ENCODE results near the gene DCK.
A peak's percentile ranks its signal among the peaks of the same experiment; 100 is the strongest.
"Not testable (repeated sequence)": the region's sequence is repeated elsewhere in the genome, so short reads cannot be mapped to it uniquely, and the experiment has no call there.

DCK gene

GRCh38 chr4:71029504-71029903, 36.1 kb downstream of the DCK start:
- H3K4me3 ChIP-seq (ENCODE audit: low read length): no peak overlapping the region
- no peak for DNase-seq (ENCODE audit: low read depth)
- no peak for TF ChIP-seq CTCF (IDR thresholded peaks at IDR 0.05; ENCODE audit: insufficient read depth, low read depth, low read length, missing control alignments)

GRCh38 chr4:71032106-71032505, 38.7 kb downstream of the DCK start:
- not testable (repeated sequence) for H3K4me3 ChIP-seq (ENCODE audit: low read length)
- DNase-seq (ENCODE audit: low read depth): peak; percentile 71

- H3K4me3 ChIP-seq (ENCODE audit: low read length): no peak overlapping the region
- no peak for DNase-seq (ENCODE audit: low read depth)
- TF ChIP-seq CTCF (IDR thresholded peaks at IDR 0.05; ENCODE audit: insufficient read depth, low read depth, low read length, missing control alignments): no peak
These were observed 51.8 kb downstream of the DCK start for GRCh38 chr4:71045256-71045655.

GRCh38 chr4:71049395-71049794, 55.9 kb downstream of the DCK start:
- no peak overlapping the region for H3K4me3 ChIP-seq (ENCODE audit: low read length)
- no peak for TF ChIP-seq CTCF (IDR thresholded peaks at IDR 0.05; ENCODE audit: insufficient read depth, low read depth, low read length, missing control alignments)
- DNase-seq (ENCODE audit: low read depth): no peak

- H3K4me3 ChIP-seq (ENCODE audit: low read length): no peak overlapping the region
- no peak for DNase-seq (ENCODE audit: low read depth)
- no peak for TF ChIP-seq CTCF (IDR thresholded peaks at IDR 0.05; ENCODE audit: insufficient read depth, low read depth, low read length, missing control alignments)
These were observed 57.4 kb downstream of the DCK start for GRCh38 chr4:71050809-71051208.

- no peak for TF ChIP-seq CTCF (IDR thresholded peaks at IDR 0.05; ENCODE audit: insufficient read depth, low read depth, low read length, missing control alignments)
- no peak for DNase-seq (ENCODE audit: low read depth)
- H3K4me3 ChIP-seq (ENCODE audit: low read length): no peak overlapping the region
These were observed 58.6 kb downstream of the DCK start for GRCh38 chr4:71052034-71052433.

- no peak overlapping the region for H3K4me3 ChIP-seq (ENCODE audit: low read length)
- DNase-seq (ENCODE audit: low read depth): no peak
- no peak for TF ChIP-seq CTCF (IDR thresholded peaks at IDR 0.05; ENCODE audit: insufficient read depth, low read depth, low read length, missing control alignments)
These were observed 59.3 kb downstream of the DCK start for GRCh38 chr4:71052716-71053115.

- not testable (repeated sequence) for H3K4me3 ChIP-seq (ENCODE audit: low read length); DNase-seq (ENCODE audit: low read depth)
These were observed 60.2 kb downstream of the DCK start for GRCh38 chr4:71053613-71054012.

GRCh38 chr4:71059573-71059972, 66.1 kb downstream of the DCK start:
- not testable (repeated sequence) for H3K4me3 ChIP-seq (ENCODE audit: low read length); DNase-seq (ENCODE audit: low read depth)
